ENCODE results near the gene CCDC78.

DNA sequence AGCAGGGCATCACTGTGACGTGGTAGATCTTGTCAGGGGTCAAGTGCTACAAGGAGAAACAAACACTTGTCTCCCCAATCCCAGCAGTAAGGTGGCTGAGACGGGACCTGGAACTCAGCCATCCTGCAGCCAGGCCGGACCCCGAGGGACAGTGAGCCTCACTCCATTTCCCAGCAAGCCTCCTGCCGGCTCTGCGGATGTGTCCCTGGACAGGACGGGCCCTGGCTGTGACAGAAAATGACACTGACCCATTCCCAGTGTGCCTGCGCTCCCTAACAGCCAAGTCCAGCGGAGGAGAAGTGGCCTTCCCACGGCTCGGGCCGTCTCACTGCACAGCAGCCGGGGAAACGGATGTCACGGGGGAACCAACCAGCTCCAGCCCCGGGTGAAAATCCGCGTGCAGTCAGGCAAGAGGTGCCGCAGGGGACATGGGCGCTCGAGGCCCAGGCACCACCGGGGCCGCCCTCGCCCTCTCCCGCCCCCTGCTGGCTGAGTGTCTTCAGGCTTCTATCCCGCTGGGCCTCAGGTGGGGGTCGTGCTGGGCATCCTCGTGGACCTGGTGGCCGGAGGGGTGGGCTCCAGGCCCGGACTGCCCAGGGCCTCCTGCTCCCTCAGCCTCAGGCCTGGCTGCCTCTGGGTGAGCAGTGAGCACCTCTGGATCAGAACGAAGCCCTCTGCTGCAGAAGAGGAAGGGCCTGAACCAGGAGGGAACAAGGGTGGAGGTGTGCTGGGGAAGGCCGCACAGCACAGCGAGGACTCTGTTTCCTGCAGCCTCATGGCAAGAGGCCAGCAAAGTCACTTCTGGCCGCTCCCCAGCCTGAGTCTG, 7.4 kb upstream of the CCDC78 start:
- TF ChIP-seq, protein P1, sequence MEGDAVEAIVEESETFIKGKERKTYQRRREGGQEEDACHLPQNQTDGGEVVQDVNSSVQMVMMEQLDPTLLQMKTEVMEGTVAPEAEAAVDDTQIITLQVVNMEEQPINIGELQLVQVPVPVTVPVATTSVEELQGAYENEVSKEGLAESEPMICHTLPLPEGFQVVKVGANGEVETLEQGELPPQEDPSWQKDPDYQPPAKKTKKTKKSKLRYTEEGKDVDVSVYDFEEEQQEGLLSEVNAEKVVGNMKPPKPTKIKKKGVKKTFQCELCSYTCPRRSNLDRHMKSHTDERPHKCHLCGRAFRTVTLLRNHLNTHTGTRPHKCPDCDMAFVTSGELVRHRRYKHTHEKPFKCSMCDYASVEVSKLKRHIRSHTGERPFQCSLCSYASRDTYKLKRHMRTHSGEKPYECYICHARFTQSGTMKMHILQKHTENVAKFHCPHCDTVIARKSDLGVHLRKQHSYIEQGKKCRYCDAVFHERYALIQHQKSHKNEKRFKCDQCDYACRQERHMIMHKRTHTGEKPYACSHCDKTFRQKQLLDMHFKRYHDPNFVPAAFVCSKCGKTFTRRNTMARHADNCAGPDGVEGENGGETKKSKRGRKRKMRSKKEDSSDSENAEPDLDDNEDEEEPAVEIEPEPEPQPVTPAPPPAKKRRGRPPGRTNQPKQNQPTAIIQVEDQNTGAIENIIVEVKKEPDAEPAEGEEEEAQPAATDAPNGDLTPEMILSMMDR (IDR thresholded peaks at IDR 0.05): no peak
- TF ChIP-seq POLR2A (IDR thresholded peaks at IDR 0.05): no peak
